HCT116 (cell line): ENCODE data around the gene DPP6.

Experiments
- ELF1 ChIP-seq: IDR thresholded peaks from 2 replicates; pipeline ENCODE4 v1.6.1; 2012; ENCODE audit warnings: low read depth, borderline replicate concordance
- EZH2phosphoT487 ChIP-seq: fragments of 200-600 bp; IDR thresholded peaks from 2 replicates; pipeline ENCODE4 v1.6.1; 2018; ENCODE audit warnings: antibody characterized with exemption, borderline replicate concordance
- TF ChIP-seq, protein P1 (sequence below), 3 experiments: fragments of 200-600 bp in 1 of 3; sonication (generic) in 1 of 3; IDR thresholded peaks in 2 of 3; conservative IDR thresholded peaks in 1 of 3; 2 replicates each; pipeline ENCODE4 v1.5.1; 2012 to 2017; ENCODE audit warnings: low read depth in 2 of 3, low read length in 2 of 3, antibody characterized with exemption in 1 of 3, borderline replicate concordance in 1 of 3, control low read depth in 1 of 3, mild to moderate bottlenecking in 1 of 3, mixed read lengths in 1 of 3, mixed run types in 1 of 3, moderate library complexity in 1 of 3; ENCODE audit not compliant: insufficient read depth in 1 of 3

DNA sequence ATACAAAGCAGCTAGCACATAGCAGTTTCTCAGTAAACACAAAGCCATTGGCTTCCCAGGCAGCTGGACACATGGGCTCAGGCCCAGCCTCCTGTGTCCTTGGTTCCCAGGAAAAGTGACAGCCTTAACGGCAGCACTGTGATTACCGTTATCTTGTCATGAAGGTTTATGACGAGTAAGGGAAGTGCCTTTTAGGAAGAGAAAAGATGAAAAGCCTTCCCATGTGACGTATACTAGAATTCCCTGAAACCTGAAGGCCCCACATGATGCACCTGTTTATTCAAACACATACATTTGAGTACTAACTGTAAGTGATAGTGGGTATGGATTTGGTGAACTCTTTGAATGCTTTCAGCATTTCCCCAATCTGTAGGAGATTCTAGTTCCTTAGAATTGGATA is 244.2 kb downstream of the DPP6 start:
- TF ChIP-seq, protein P1, sequence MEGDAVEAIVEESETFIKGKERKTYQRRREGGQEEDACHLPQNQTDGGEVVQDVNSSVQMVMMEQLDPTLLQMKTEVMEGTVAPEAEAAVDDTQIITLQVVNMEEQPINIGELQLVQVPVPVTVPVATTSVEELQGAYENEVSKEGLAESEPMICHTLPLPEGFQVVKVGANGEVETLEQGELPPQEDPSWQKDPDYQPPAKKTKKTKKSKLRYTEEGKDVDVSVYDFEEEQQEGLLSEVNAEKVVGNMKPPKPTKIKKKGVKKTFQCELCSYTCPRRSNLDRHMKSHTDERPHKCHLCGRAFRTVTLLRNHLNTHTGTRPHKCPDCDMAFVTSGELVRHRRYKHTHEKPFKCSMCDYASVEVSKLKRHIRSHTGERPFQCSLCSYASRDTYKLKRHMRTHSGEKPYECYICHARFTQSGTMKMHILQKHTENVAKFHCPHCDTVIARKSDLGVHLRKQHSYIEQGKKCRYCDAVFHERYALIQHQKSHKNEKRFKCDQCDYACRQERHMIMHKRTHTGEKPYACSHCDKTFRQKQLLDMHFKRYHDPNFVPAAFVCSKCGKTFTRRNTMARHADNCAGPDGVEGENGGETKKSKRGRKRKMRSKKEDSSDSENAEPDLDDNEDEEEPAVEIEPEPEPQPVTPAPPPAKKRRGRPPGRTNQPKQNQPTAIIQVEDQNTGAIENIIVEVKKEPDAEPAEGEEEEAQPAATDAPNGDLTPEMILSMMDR (IDR thresholded peaks at IDR 0.05 in 2 of 3, conservative IDR thresholded peaks at IDR 0.05 in 1 of 3; ENCODE audit: borderline replicate concordance in 1 of 3, insufficient read depth in 1 of 3, low read depth in 2 of 3, low read length in 2 of 3), result no peak
- no peak for TF ChIP-seq EZH2phosphoT487
- TF ChIP-seq ELF1, result no peak
